ENCODE data around the gene STING1. TPM values are rescaled to one million over a fixed set of nuclear protein-coding genes. Genes with fewer than 3 reads are reported as not detected.
A peak's percentile ranks its signal among the peaks of the same experiment; 100 is the strongest.
"Not testable (repeated sequence)": the region's sequence is repeated elsewhere in the genome, so short reads cannot be mapped to it uniquely, and the experiment has no call there.

Gene STING1
- total and polyA plus RNA-seq, 11 donors = 20.4 to 119 (median 53.8) TPM

- intact Hi-C loops (cut with DNase I) = loop anchor here in 4 of 10 donors (2.0 to 5.0 kb wide), 6 partner anchors 36 to 329 kb away; partner anchors contain the start of genes UBE2D2 (in 2 of the 4), DNAJC18 (in 1 of the 4) and STING1 (in 1 of the 4)
These were observed 35.4 kb upstream of the STING1 start for GRCh38 chr5:139517683-139518564.

GRCh38 chr5:139514486-139514856 is 31.9 kb upstream of the STING1 start:
- peaks cover 0 to 27% (median 10%) of the 10 kb centered on the region in 12 donors for H3K4me1 ChIP-seq
- H3K27me3 ChIP-seq = no peaks in the 10 kb centered on the region
- no peaks in the 10 kb centered on the region for H3K36me3 ChIP-seq
- intact Hi-C loops (cut with DNase I) = loop anchor here in 2 of 10 donors (5.0 kb wide), 2 partner anchors 72 to 77 kb away; partner anchors contain the start of gene DNAJC18 (in 1 of the 2)
- H3K9me3 ChIP-seq = no peaks in the 10 kb centered on the region
- ATAC-seq = no peak
- H3K27ac ChIP-seq = no peak overlapping the region
- no peak for TF ChIP-seq POLR2A (IDR thresholded peaks at IDR 0.05)
- 89 to 96% (median 92%) methylated on average over 2 of the region's 2 CpGs for WGBS, 4 donors
- no peak overlapping the region for H3K4me3 ChIP-seq
- no peak for DNase-seq

More at GRCh38 chr5:139517683-139518564, 35.4 kb upstream of the STING1 start:
- Histone ChIP-seq H3K27ac (peak overlapping the region; percentile 76 to 92 (median 86)), H3K4me3 (peak overlapping the region; percentile 8 to 73 (median 56)), H3K4me1 (peaks cover 0 to 27% (median 10%) of the 10 kb centered on the region in 12 donors), H3K36me3 (no peaks in the 10 kb centered on the region), H3K9me3 (no peaks in the 10 kb centered on the region), H3K27me3 (no peaks in the 10 kb centered on the region)
- peak in 1 of 2 donors; percentile 61 for TF ChIP-seq POLR2A (IDR thresholded peaks at IDR 0.05)
- peak; percentile 97 to 100 (median 98) for TF ChIP-seq CTCF (IDR thresholded peaks at IDR 0.05)
- peak; percentile 92 to 97 (median 93) for DNase-seq
- peak; percentile 77 to 94 (median 94) for ATAC-seq
- WGBS, 4 donors = 3 to 9% (median 5%) methylated on average over 19 to 56 of the region's 56 CpGs

- no peaks in the 10 kb centered on the region for H3K9me3 ChIP-seq
- H3K36me3 ChIP-seq = no peaks in the 10 kb centered on the region
- H3K4me3 ChIP-seq = no peak overlapping the region
- H3K4me1 ChIP-seq = peaks cover 0 to 27% (median 10%) of the 10 kb centered on the region in 12 donors
- intact Hi-C loops (cut with DNase I) = loop anchor here (1.0 to 5.0 kb wide), 6 partner anchors 31 to 93 kb away; partner anchors contain the start of genes DNAJC18 (in 1 of the 10) and STING1 (in 1 of the 10)
- H3K27ac ChIP-seq = peak overlapping the region in 1 of 12 donors; percentile 3
- ATAC-seq (no peak), DNase-seq (no peak)
- WGBS, 4 donors = 71 to 82% (median 76%) methylated on average over 6 of the region's 6 CpGs
- peak in 1 of 12 donors; percentile 17 for TF ChIP-seq CTCF (IDR thresholded peaks at IDR 0.05)
- TF ChIP-seq POLR2A (IDR thresholded peaks at IDR 0.05) = no peak
- no peaks in the 10 kb centered on the region for H3K27me3 ChIP-seq
These were observed 31.4 kb upstream of the STING1 start for GRCh38 chr5:139513852-139514485.

- DNase-seq (peak; percentile 85 to 91 (median 87)), ATAC-seq (peak; percentile 74 to 86 (median 84))
- not testable (repeated sequence) for H3K9me3 ChIP-seq, H3K36me3 ChIP-seq, H3K27me3 ChIP-seq, H3K4me3 ChIP-seq
- intact Hi-C loops (cut with DNase I) = loop anchor here (1.0 to 5.0 kb wide), 6 partner anchors 31 to 93 kb away; partner anchors contain the start of genes DNAJC18 (in 1 of the 10) and STING1 (in 1 of the 10)
- Histone ChIP-seq H3K27ac (peak overlapping the region in 1 of 12 donors; percentile 3), H3K4me1 (peaks cover 0 to 23% (median 8%) of the 10 kb centered on the region in 12 donors)
- TF ChIP-seq CTCF (IDR thresholded peaks at IDR 0.05) = peak; percentile 66 to 84 (median 76)
- 65 to 71% (median 68%) methylated on average over 4 to 5 of the region's 5 CpGs for WGBS, 4 donors
These were observed 30.9 kb upstream of the STING1 start for GRCh38 chr5:139513434-139513833.

Data from heart left ventricle (tissue), 16 donors.